ENCODE data around the gene TRAPPC1. TPM values are rescaled to one million over a fixed set of nuclear protein-coding genes. Genes with fewer than 3 reads are reported as not detected.

Gene TRAPPC1
- total RNA-seq, 2 donors from 2014 or later, result 10.5 to 40.0 TPM

DNA sequence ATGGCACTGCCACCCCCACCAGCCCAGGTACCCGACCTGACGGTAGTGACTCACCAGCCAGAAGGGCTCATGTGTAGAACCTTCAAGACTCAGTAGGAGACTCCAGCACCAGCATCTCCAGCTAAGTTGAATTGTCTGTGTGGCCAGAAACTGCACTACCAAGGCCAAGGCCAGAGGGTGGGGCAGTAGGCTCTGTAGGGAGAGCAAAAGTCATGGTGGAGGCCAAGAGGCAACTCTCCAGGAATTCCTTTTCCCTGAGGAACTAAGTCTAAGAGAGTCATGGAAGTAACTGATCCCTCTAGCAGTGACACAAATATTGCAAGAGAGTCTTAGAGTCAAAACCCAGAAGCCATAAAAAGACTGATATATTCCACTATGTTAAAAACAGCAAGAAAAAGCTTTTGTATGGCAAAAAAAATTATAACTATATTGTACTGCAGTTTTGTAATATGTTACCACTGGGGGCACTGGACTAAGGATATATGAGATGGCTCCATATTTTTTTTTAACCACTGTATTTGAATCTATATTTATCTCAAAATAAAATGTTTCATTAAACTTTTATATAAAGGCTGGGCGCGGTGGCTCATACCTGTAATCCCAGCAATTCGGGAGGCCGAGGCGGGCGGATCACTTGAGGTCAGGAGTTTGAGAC is 40.5 kb upstream of the TRAPPC1 start:
- Histone ChIP-seq H3K4me3 (no peak overlapping the region), H3K27ac (no peak overlapping the region), H3K4me1 (no peaks in the 10 kb centered on the region), H3K27me3 (no peaks in the 10 kb centered on the region), H3K9me3 (peaks cover 0 to 12% (median 0%) of the 10 kb centered on the region in 3 donors), H3K36me3 (replicated peaks in 1 of 2; ENCODE audit: insufficient read depth in 1 of 2, low read depth in 2 of 2) (no peaks in the 10 kb centered on the region)
- intact Hi-C loops (cut with DNase I), result no loop called here
- DNase-seq (no peak), ATAC-seq (no peak)
- 96% methylated on average over 8 of the region's 8 CpGs for WGBS, 2 donors
- TF ChIP-seq, protein P1, sequence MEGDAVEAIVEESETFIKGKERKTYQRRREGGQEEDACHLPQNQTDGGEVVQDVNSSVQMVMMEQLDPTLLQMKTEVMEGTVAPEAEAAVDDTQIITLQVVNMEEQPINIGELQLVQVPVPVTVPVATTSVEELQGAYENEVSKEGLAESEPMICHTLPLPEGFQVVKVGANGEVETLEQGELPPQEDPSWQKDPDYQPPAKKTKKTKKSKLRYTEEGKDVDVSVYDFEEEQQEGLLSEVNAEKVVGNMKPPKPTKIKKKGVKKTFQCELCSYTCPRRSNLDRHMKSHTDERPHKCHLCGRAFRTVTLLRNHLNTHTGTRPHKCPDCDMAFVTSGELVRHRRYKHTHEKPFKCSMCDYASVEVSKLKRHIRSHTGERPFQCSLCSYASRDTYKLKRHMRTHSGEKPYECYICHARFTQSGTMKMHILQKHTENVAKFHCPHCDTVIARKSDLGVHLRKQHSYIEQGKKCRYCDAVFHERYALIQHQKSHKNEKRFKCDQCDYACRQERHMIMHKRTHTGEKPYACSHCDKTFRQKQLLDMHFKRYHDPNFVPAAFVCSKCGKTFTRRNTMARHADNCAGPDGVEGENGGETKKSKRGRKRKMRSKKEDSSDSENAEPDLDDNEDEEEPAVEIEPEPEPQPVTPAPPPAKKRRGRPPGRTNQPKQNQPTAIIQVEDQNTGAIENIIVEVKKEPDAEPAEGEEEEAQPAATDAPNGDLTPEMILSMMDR (IDR thresholded peaks at IDR 0.05), result no peak

DNA sequence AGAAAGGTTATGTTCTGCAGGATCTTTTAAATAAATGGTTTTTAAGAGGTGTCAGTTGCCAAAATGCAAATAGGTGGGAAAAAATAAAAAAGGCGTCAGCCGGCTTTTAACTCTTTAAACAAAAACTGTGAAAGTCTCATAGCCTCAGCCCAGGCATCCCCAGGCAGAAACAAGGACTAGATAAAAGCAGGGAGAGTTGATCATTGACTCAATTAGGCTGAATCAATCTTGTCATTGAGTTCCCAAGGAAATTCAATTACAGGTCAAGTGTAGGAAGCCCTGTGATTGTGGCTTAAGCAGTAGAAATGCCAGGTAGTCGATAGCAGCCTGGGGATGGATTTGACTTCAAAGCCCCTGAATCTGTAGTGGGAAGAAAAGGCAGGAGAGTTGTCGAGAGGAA is 39.9 kb upstream of the TRAPPC1 start:
- Histone ChIP-seq H3K27ac (no peak overlapping the region), H3K9me3 (peaks cover 0 to 12% (median 0%) of the 10 kb centered on the region in 3 donors), H3K4me3 (no peak overlapping the region), H3K27me3 (no peaks in the 10 kb centered on the region), H3K4me1 (no peaks in the 10 kb centered on the region), H3K36me3 (replicated peaks in 1 of 2; ENCODE audit: insufficient read depth in 1 of 2, low read depth in 2 of 2) (no peaks in the 10 kb centered on the region)
- TF ChIP-seq POLR2A (IDR thresholded peaks at IDR 0.05), result no peak
- TF ChIP-seq, protein P1 (IDR thresholded peaks at IDR 0.05), result no peak
- WGBS, 2 donors, result 57 to 62% methylated on average over 4 of the region's 4 CpGs
- DNase-seq (no peak), ATAC-seq (no peak)
- intact Hi-C loops (cut with DNase I), result no loop called here

GRCh38 chr17:7969433-7969832 is 37.7 kb upstream of the TRAPPC1 start:
- ATAC-seq (no peak), DNase-seq (no peak)
- 63 to 78% methylated on average over 6 of the region's 6 CpGs for WGBS, 2 donors
- Histone ChIP-seq H3K27me3 (no peaks in the 10 kb centered on the region), H3K4me1 (no peaks in the 10 kb centered on the region), H3K4me3 (no peak overlapping the region), H3K9me3 (peaks cover 0 to 6% (median 0%) of the 10 kb centered on the region in 3 donors), H3K27ac (no peak overlapping the region), H3K36me3 (replicated peaks in 1 of 2; ENCODE audit: insufficient read depth in 1 of 2, low read depth in 2 of 2) (no peaks in the 10 kb centered on the region)
- intact Hi-C loops (cut with DNase I), result no loop called here
- no peak for TF ChIP-seq POLR2A (IDR thresholded peaks at IDR 0.05)
- TF ChIP-seq, protein P1 (IDR thresholded peaks at IDR 0.05), result no peak

GRCh38 chr17:7967751-7968150 is 36.0 kb upstream of the TRAPPC1 start:
- Histone ChIP-seq H3K27ac (no peak overlapping the region), H3K4me1 (no peaks in the 10 kb centered on the region), H3K27me3 (no peaks in the 10 kb centered on the region), H3K36me3 (replicated peaks in 1 of 2; ENCODE audit: insufficient read depth in 1 of 2, low read depth in 2 of 2) (no peaks in the 10 kb centered on the region), H3K4me3 (no peak overlapping the region), H3K9me3 (no peaks in the 10 kb centered on the region)
- DNase-seq, result no peak
- intact Hi-C loops (cut with DNase I), result no loop called here
- TF ChIP-seq, protein P1 (IDR thresholded peaks at IDR 0.05), result no peak
- no peak for TF ChIP-seq POLR2A (IDR thresholded peaks at IDR 0.05)
- 56 to 64% methylated on average over 2 of the region's 2 CpGs for WGBS, 2 donors
- ATAC-seq, result no peak

DNA sequence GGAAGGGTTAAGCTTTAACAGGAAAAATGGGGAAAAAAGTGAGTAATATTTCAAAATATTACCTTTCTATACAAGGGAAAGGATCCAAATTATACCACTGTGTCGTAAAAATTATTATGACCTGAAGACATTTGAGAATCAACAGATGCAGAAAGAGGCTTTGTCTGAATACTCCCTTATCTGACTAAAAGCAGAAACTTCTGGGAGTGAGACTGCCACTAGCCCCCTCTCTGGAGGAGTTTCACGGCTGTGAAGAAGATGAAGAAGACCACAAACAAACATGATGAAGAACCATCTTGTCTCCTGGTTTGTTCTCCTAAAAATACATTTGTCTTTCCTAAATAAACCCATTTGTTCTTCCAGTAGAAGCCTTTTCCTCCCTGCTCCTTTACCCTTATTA is 29.7 kb upstream of the TRAPPC1 start:
- Histone ChIP-seq H3K4me3 (no peak overlapping the region), H3K4me1 (no peaks in the 10 kb centered on the region), H3K9me3 (no peaks in the 10 kb centered on the region), H3K36me3 (replicated peaks in 1 of 2; ENCODE audit: insufficient read depth in 1 of 2, low read depth in 2 of 2) (no peaks in the 10 kb centered on the region), H3K27me3 (no peaks in the 10 kb centered on the region), H3K27ac (no peak overlapping the region)
- TF ChIP-seq, protein P1 (IDR thresholded peaks at IDR 0.05), result no peak
- no peak for TF ChIP-seq POLR2A (IDR thresholded peaks at IDR 0.05)
- 38 to 41% methylated on average over 2 of the region's 2 CpGs for WGBS, 2 donors
- intact Hi-C loops (cut with DNase I), result no loop called here
- ATAC-seq (no peak), DNase-seq (no peak)
